Thyroid gland (tissue), 4 donors: ENCODE data around the gene TNP1. TPM values are rescaled to one million over a fixed set of nuclear protein-coding genes. Genes with fewer than 3 reads are reported as not detected.

Source experiments
- total RNA-seq, 4 donors: library from RNA; depleted of rRNA; stranded (reverse); fragments of >200 nt; gene quantifications; one replicate each; pipeline ENCODE4 v1.2.3, GENCODE V29; 2016

Gene TNP1
- total RNA-seq, 4 donors from 2014 or later: 7.1 to 79.1 TPM; not detected in 2

Other genes with a start within 250 kb of the TNP1 start
- gene IGFBP2, start 226.6 kb downstream of the TNP1 start, total RNA-seq: 10 to 100 TPM; 26.5 to 45.0 (median 40.0) TPM
- 1,000 to 10,000 TPM in 1 of 4 donors, 100 to 1,000 TPM in 3; 704 to 1,519 (median 952) TPM for gene IGFBP5, start 164.5 kb downstream of the TNP1 start, total RNA-seq